Gastroesophageal sphincter (tissue), 4 donors: ENCODE data around the gene PARM1. TPM values are rescaled to one million over a fixed set of nuclear protein-coding genes. Genes with fewer than 3 reads are reported as not detected.

Experiments
- ATAC-seq: fragments of 150-250 bp; one replicate; pipeline ENCODE4 v1.9.1; 2016; ENCODE audit warnings: mild to moderate bottlenecking, moderate library complexity
- H3K27ac ChIP-seq, 4 donors: fragments of 200-600 bp; sonication (generic) in 3 of 4; 1 replicate in 3 of 4; 2 replicates in 1 of 4; pipeline ENCODE4 v1.5.1; 2016 to 2019
- H3K27me3 ChIP-seq: fragments of 200-600 bp; sonication (generic); one replicate; pipeline ENCODE4 v1.5.1; 2019
- H3K36me3 ChIP-seq, 2 donors: fragments of 200-600 bp; sonication (generic); one replicate each; pipeline ENCODE4 v1.5.1; 2019; ENCODE audit warnings: control low read depth in 1 of 2
- H3K4me1 ChIP-seq, 3 donors: fragments of 200-600 bp; sonication (generic); 1 replicate in 2 of 3; 2 replicates in 1 of 3; pipeline ENCODE4 v1.5.1; 2016 to 2019; ENCODE audit warnings: control low read depth in 2 of 3
- H3K4me3 ChIP-seq, 2 donors: fragments of 200-600 bp; sonication (generic); one replicate each; pipeline ENCODE4 v1.5.1; 2019; ENCODE audit warnings: mild to moderate bottlenecking in 1 of 2, moderate library complexity in 1 of 2
- H3K9me3 ChIP-seq, 3 donors: fragments of 200-600 bp; sonication (generic); one replicate each; pipeline ENCODE4 v1.5.1; 2017 to 2019; ENCODE audit warnings: control low read depth in 2 of 3
- CTCF ChIP-seq, 4 experiments: fragments of 200-600 bp in 2 of 4; fragments of 450-650 bp in 2 of 4; sonication (generic) in 1 of 4; IDR thresholded peaks; one replicate each; pipeline ENCODE4 v1.5.1; 2017 to 2019; ENCODE audit warnings: antibody characterized with exemption in 4 of 4, mild to moderate bottlenecking in 2 of 4, moderate library complexity in 2 of 4
- EP300 ChIP-seq: sonication (generic); formaldehyde crosslinking; IDR thresholded peaks from one replicate; pipeline ENCODE4 v1.6.1; 2017; ENCODE audit warnings: antibody characterized with exemption, mild to moderate bottlenecking
- POLR2A ChIP-seq, 2 donors: fragments of 450-650 bp; IDR thresholded peaks; one replicate each; pipeline ENCODE4 v1.6.1; 2017; ENCODE audit warnings: antibody characterized with exemption in 2 of 2, mild to moderate bottlenecking in 2 of 2, moderate library complexity in 1 of 2
- POLR2AphosphoS5 ChIP-seq: sonication (generic); formaldehyde crosslinking; IDR thresholded peaks from one replicate; pipeline ENCODE4 v1.6.1; 2017; ENCODE audit warnings: antibody characterized with exemption
- WGBS, 2 donors: methylation state at CpG; one replicate each; pipeline ENCODE4 v1.1.5; 2018; ENCODE audit warnings: low coverage in 1 of 2; 5-methylcytosine and 5-hydroxymethylcytosine counted together
- total RNA-seq, 4 donors: library from RNA; depleted of rRNA; stranded (reverse); fragments of >200 nt; gene quantifications; one replicate each; pipeline ENCODE4 v1.1.0, GENCODE V29; 2016

PARM1 gene
- total RNA-seq, 4 donors from 2014 or later: 17.7 to 24.1 (median 21.4) TPM

GRCh38 chr4:75053352-75053751, 120.4 kb downstream of the PARM1 start:
- Histone ChIP-seq H3K36me3 (no peaks in the 10 kb centered on the region), H3K4me3 (no peak overlapping the region)

GRCh38 chr4:75054078-75054477, 121.2 kb downstream of the PARM1 start:
- TF ChIP-seq EP300 (no peak), POLR2AphosphoS5 (no peak), CTCF (IDR thresholded peaks at IDR 0.05) (no peak), POLR2A (IDR thresholded peaks at IDR 0.05) (no peak)
- Histone ChIP-seq H3K9me3 (no peaks in the 10 kb centered on the region), H3K27ac (no peak overlapping the region), H3K27me3 (no peaks in the 10 kb centered on the region), H3K36me3 (no peaks in the 10 kb centered on the region), H3K4me1 (no peaks in the 10 kb centered on the region), H3K4me3 (no peak overlapping the region)
- no peak for ATAC-seq
- 83 to 91% methylated on average over 2 to 3 of the region's 3 CpGs for WGBS, 2 donors

More at GRCh38 chr4:75053352-75053751, 120.4 kb downstream of the PARM1 start:
- Histone ChIP-seq H3K9me3 (no peaks in the 10 kb centered on the region), H3K4me1 (no peaks in the 10 kb centered on the region), H3K27ac (no peak overlapping the region), H3K27me3 (no peaks in the 10 kb centered on the region)
- 91 to 100% methylated on average over 1 of the region's 1 CpG for WGBS, 2 donors
- no peak for ATAC-seq
- TF ChIP-seq POLR2A (IDR thresholded peaks at IDR 0.05) (no peak), EP300 (no peak), CTCF (IDR thresholded peaks at IDR 0.05) (no peak), POLR2AphosphoS5 (no peak)

- no peaks in the 10 kb centered on the region for H3K9me3 ChIP-seq
- no peaks in the 10 kb centered on the region for H3K27me3 ChIP-seq
- H3K36me3 ChIP-seq: no peaks in the 10 kb centered on the region
- TF ChIP-seq POLR2AphosphoS5 (no peak), POLR2A (IDR thresholded peaks at IDR 0.05) (no peak), EP300 (no peak), CTCF (IDR thresholded peaks at IDR 0.05) (no peak)
- no peak for ATAC-seq
- WGBS, 2 donors: 63 to 75% methylated on average over 4 of the region's 4 CpGs
- no peak overlapping the region for H3K27ac ChIP-seq
- H3K4me3 ChIP-seq: no peak overlapping the region
- no peaks in the 10 kb centered on the region for H3K4me1 ChIP-seq
Measured at GRCh38 chr4:75056277-75056676, 123.4 kb downstream of the PARM1 start.

GRCh38 chr4:75057369-75057768, 124.5 kb downstream of the PARM1 start:
- no peak overlapping the region for H3K4me3 ChIP-seq
- WGBS, 2 donors: 100% methylated on average over 1 of the region's 15 CpGs; no CpG with 5 or more reads in 1 of the 2 donors
- no peaks in the 10 kb centered on the region for H3K9me3 ChIP-seq
- H3K4me1 ChIP-seq: no peaks in the 10 kb centered on the region
- TF ChIP-seq CTCF (IDR thresholded peaks at IDR 0.05) (no peak), EP300 (no peak), POLR2A (IDR thresholded peaks at IDR 0.05) (no peak), POLR2AphosphoS5 (no peak)
- no peak overlapping the region for H3K27ac ChIP-seq
- ATAC-seq: no peak
- no peaks in the 10 kb centered on the region for H3K36me3 ChIP-seq
- no peaks in the 10 kb centered on the region for H3K27me3 ChIP-seq

- ATAC-seq: no peak
- Histone ChIP-seq H3K9me3 (no peaks in the 10 kb centered on the region), H3K27ac (no peak overlapping the region), H3K4me1 (no peaks in the 10 kb centered on the region), H3K4me3 (no peak overlapping the region), H3K27me3 (no peaks in the 10 kb centered on the region), H3K36me3 (no peaks in the 10 kb centered on the region)
- WGBS, 2 donors: no CpG with 5 or more reads among the region's 10 CpGs
- TF ChIP-seq POLR2AphosphoS5 (no peak), EP300 (no peak), POLR2A (IDR thresholded peaks at IDR 0.05) (no peak), CTCF (IDR thresholded peaks at IDR 0.05) (no peak)
Measured at GRCh38 chr4:75058486-75058885, 125.6 kb downstream of the PARM1 start.
